ENCODE data around the gene MBTD1. TPM values are rescaled to one million over a fixed set of nuclear protein-coding genes. Genes with fewer than 3 reads are reported as not detected.

The MBTD1 gene
- total and polyA plus RNA-seq, 10 of the 15 experiments (the other 5 are each of a cell fraction or from before 2014, with no cell fraction given) = 1.3 to 16.7 (median 9.5) TPM

- Histone ChIP-seq H3K79me2 (ENCODE audit: control insufficient read depth, insufficient read depth, low read length) (peaks cover 82% of the 10 kb centered on the region), H3K4me2 (ENCODE audit: control insufficient read depth, insufficient read depth) (peak overlapping the region; percentile 94), H3K9me3 (replicated peaks; ENCODE audit: control insufficient read depth, insufficient read depth, low read length) (no peaks in the 10 kb centered on the region), H3K9ac (ENCODE audit: control insufficient read depth, insufficient read depth, low read length) (no peak overlapping the region; the same call in 1 of the 2 replicates), H2AFZ (ENCODE audit: control insufficient read depth, low read depth, low read length) (no peak overlapping the region), H3K36me3 (ENCODE audit: control insufficient read depth in 2 of 2, insufficient read depth in 2 of 2, low read length in 1 of 2) (peaks cover 0 to under 1% of the 10 kb centered on the region in 2 experiments; a peak in 1 of 4 replicates), H3K27me3 (replicated peaks in 1 of 2; ENCODE audit: control insufficient read depth in 2 of 2, insufficient read depth in 2 of 2, low read length in 1 of 2) (no peaks in the 10 kb centered on the region), H3K4me1 (ENCODE audit: control insufficient read depth, insufficient read depth, low read length) (peaks cover 3% of the 10 kb centered on the region), H3K4me3 (peak overlapping the region; percentile 92), H4K20me1 (ENCODE audit: control insufficient read depth, insufficient read depth) (no peaks in the 10 kb centered on the region), H3K27ac (ENCODE audit: control insufficient read depth, insufficient read depth) (peak overlapping the region; percentile 45; the same call in 1 of the 2 replicates)
- RAD21 ChIA-PET (ENCODE audit: unreplicated experiment) = interaction anchor here (0.5 to 1.8 kb wide), 5 partner anchors 9 to 176 kb away, joined by 3 to 5 read pairs (median 3); partner anchors contain the start of gene NME2
- BruUV-seq (replicated peaks) = no TSS peak
- intact Hi-C loops (cut with micrococcal nuclease; ENCODE audit: unreplicated experiment) = loop anchor here (10.0 kb wide), 1 partner anchor 393 kb away; the partner anchor contains the start of gene TOB1
- in situ Hi-C loops (cut with MboI) = no loop called here
- POLR2A ChIA-PET = interaction anchor here (1.0 to 1.8 kb wide), 3 partner anchors 24 to 253 kb away, joined by 3 to 4 read pairs (median 3); no protein-coding TSS in a partner anchor
- WGBS (ENCODE audit: insufficient coverage, insufficient replicate concordance, low lambda C conversion rate, missing lambda C conversion rate) = 99% methylated on average over 3 of the region's 3 CpGs
- SMC1A ChIA-PET (ENCODE audit: uncharacterized antibody, unreplicated experiment) = interaction anchor here (0.6 to 2.0 kb wide), 9 partner anchors 9 to 222 kb away, joined by 3 to 7 read pairs (median 4); no protein-coding TSS in a partner anchor
- CTCF ChIA-PET = interaction anchor here (0.5 to 1.2 kb wide), 5 partner anchors 10 to 82 kb away, joined by 3 to 4 read pairs (median 3); no protein-coding TSS in a partner anchor
- ATAC-seq = no peak
- DNase-seq (ENCODE audit: low read depth, low spot score) = no peak
- no peak for FAIRE-seq
- TF ChIP-seq SRF (IDR thresholded peaks at IDR 0.05; ENCODE audit: low read depth in 2 of 2, low read length in 2 of 2) = no peak
- TF ChIP-seq LARP7 (IDR thresholded peaks at IDR 0.05) = no peak
- peak; percentile 70 for TF ChIP-seq RUNX3 (IDR thresholded peaks at IDR 0.05; ENCODE audit: low read length)
- no peak for TF ChIP-seq FOXM1 (IDR thresholded peaks at IDR 0.05; ENCODE audit: low read depth, low read length)
- TF ChIP-seq MEF2A (IDR thresholded peaks at IDR 0.05; ENCODE audit: insufficient read depth, low read depth, low read length) = peak; percentile 51; the same call in 1 of the 2 replicates
These were observed 2.4 kb downstream of the MBTD1 start for GRCh38 chr17:51257150-51258081.

Measured in GM12878 (cell line).